Activated T-helper 17 cell treated with anti-CD3 and anti-CD28 coated beads, Interleukin-2, amount 50 U/mL, for 72 hours (primary cell): ENCODE measurements around the gene MFN1. TPM values are rescaled to one million over a fixed set of nuclear protein-coding genes. Genes with fewer than 3 reads are reported as not detected.

ENCODE experiments used
- ATAC-seq: fragments of 150-1000 bp; cut with Tn5 transposase; replicated peaks from 2 replicates; pipeline ENCODE4 v1.10.0; 2021; ENCODE audit warnings: mild to moderate bottlenecking, moderate library complexity
- H3K27ac Mint-ChIP-seq: one replicate; pipeline ENCODE4 v1.8.0; 2022; ENCODE audit warnings: mixed read lengths
- H3K27me3 Mint-ChIP-seq: one replicate; pipeline ENCODE4 v1.8.0; 2022; ENCODE audit warnings: mixed read lengths
- H3K36me3 Mint-ChIP-seq: one replicate; pipeline ENCODE4 v1.8.0; 2022; ENCODE audit warnings: low read depth, mild to moderate bottlenecking, mixed read lengths
- H3K4me1 Mint-ChIP-seq: one replicate; pipeline ENCODE4 v1.8.0; 2022; ENCODE audit warnings: mixed read lengths
- H3K4me3 Mint-ChIP-seq: one replicate; pipeline ENCODE4 v1.8.0; 2022; ENCODE audit warnings: mild to moderate bottlenecking, mixed read lengths
- H3K9me3 Mint-ChIP-seq: one replicate; pipeline ENCODE4 v1.8.0; 2022; ENCODE audit warnings: mixed read lengths
- total RNA-seq, 2 donors: library from RNA; stranded (reverse); gene quantifications; one replicate each; pipeline ENCODE4 v1.2.3, GENCODE V29; 2022

Gene MFN1
- total RNA-seq, 2 donors from 2014 or later, result 29.8 to 33.5 TPM

DNA sequence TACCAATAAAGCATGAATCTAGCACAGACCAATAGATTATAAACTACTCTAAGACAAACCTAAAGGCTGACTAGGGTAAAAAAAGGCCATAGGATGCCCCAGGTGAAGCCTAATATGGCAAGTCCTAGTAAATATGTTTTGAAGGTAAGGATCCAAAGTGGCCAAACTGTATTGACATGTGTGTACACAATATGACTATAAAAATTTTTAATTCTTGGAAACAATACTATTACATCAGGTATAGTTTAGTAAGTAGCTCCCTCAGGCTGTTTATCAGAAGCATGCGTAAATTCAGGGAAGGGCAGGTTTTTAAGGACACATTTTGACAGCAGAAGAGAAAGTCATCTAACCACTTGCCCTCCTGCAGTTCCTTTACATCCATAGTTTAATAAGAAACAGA is 84.9 kb downstream of the MFN1 start:
- peaks cover 5% of the 10 kb centered on the region for H3K27me3 Mint-ChIP-seq
- no peak for ATAC-seq
- H3K27ac Mint-ChIP-seq, result no peak overlapping the region
- no peaks in the 10 kb centered on the region for H3K36me3 Mint-ChIP-seq
- no peaks in the 10 kb centered on the region for H3K4me1 Mint-ChIP-seq
- H3K9me3 Mint-ChIP-seq, result no peaks in the 10 kb centered on the region
- no peak overlapping the region for H3K4me3 Mint-ChIP-seq

DNA sequence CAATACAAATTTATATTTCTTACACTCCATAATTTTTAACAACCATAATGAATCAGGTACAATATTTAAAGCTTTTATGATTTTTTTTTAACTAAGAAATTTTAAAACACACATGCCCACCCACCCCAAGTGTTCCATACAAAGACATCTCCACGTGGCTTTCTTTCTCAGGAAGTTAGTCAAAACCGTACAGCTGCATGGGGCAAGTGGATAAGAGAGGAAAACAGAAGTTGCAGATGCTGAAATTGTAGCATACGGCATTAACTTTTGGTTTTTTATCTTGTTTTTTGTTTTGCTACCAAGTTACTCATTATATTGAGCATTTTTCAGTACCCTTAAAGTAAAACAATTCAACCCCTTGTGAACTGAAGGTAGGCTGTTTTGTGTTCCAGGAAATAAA is 89.0 kb downstream of the MFN1 start:
- Mint-ChIP-seq H3K27me3 (peaks cover 5% of the 10 kb centered on the region), H3K9me3 (no peaks in the 10 kb centered on the region), H3K4me3 (no peak overlapping the region), H3K36me3 (no peaks in the 10 kb centered on the region), H3K27ac (no peak overlapping the region), H3K4me1 (no peaks in the 10 kb centered on the region)
- ATAC-seq, result no peak

DNA sequence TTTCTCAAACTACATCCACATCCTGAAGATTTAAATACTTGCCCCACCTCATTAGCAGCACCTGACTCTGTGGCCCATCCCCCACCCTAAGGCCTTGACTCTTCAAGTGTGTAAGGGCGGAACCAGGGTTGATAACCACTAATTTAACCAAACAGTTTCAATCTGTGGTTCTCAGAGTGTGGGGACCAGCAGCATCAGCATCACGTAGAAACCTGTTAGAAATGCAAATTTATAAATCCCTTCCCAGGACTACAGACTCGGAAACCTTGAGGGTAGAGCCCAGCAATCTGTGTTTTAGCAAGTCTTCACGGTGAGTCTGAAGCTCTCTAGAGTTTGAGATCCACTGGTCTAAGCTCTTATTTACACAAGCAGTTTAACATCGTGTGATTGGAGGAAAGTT is 91.3 kb downstream of the MFN1 start:
- Mint-ChIP-seq H3K4me1 (no peaks in the 10 kb centered on the region), H3K27ac (no peak overlapping the region), H3K4me3 (no peak overlapping the region), H3K36me3 (no peaks in the 10 kb centered on the region), H3K9me3 (no peaks in the 10 kb centered on the region), H3K27me3 (peaks cover 6% of the 10 kb centered on the region)
- ATAC-seq, result no peak

Other genes starting within 250 kb of the MFN1 start
- 10 to 100 TPM; 11.9 to 17.8 TPM for gene PIK3CA, start 199.4 kb upstream of the MFN1 start, total RNA-seq
- under 1 TPM; 0.40 to 0.69 TPM for gene KCNMB3, start 96.6 kb upstream of the MFN1 start, total RNA-seq
- gene ZNF639, start 24.7 kb upstream of the MFN1 start, total RNA-seq, result 10 to 100 TPM; 16.6 to 35.3 TPM
- gene GNB4, start 103.8 kb downstream of the MFN1 start, total RNA-seq, result 1 to 10 TPM in 1 of 2 donors, under 1 TPM in 1; 0.53 to 1.7 TPM
- 10 to 100 TPM; 59.0 to 88.4 TPM for gene ACTL6A, start 215.2 kb downstream of the MFN1 start, total RNA-seq